Ovary (tissue), 9 donors: ENCODE data around the gene HPS3. TPM values are rescaled to one million over a fixed set of nuclear protein-coding genes. Genes with fewer than 3 reads are reported as not detected.

Source experiments
- DNase-seq, 5 donors: peaks; one replicate each; pipeline ENCODE4 v3.0.0-alpha.2; 2019 to 2020
- H3K27ac ChIP-seq, 2 donors: fragments of 200-600 bp; one replicate each; pipeline versions ENCODE4 v1.5.1 to v1.8.0; 2019 to 2022
- H3K27me3 ChIP-seq: fragments of 200-600 bp; one replicate; pipeline ENCODE4 v1.8.0; 2022
- H3K36me3 ChIP-seq: fragments of 200-600 bp; sonication (generic); one replicate; pipeline ENCODE4 v1.5.1; 2019
- H3K4me1 ChIP-seq: one replicate; pipeline ENCODE4 v1.8.1; 2013; ENCODE audit warnings: mild to moderate bottlenecking, moderate library complexity; ENCODE audit not compliant: insufficient read depth
- H3K4me3 ChIP-seq: fragments of 200-600 bp; sonication (generic); one replicate; pipeline ENCODE4 v1.5.1; 2017
- H3K9me3 ChIP-seq, 2 donors: fragments of 200-600 bp in 1 of 2; sonication (generic) in 1 of 2; one replicate each; pipeline versions ENCODE4 v1.5.1 to v1.8.1; 2013 to 2019; ENCODE audit warnings: mild to moderate bottlenecking in 1 of 2, moderate library complexity in 1 of 2
- EP300 ChIP-seq: sonication (generic); formaldehyde crosslinking; IDR thresholded peaks from one replicate; pipeline ENCODE4 v1.6.1; 2017; ENCODE audit warnings: antibody characterized with exemption
- POLR2A ChIP-seq: fragments of 450-650 bp; IDR thresholded peaks from one replicate; pipeline ENCODE4 v1.6.1; 2017; ENCODE audit warnings: antibody characterized with exemption, mild to moderate bottlenecking, moderate library complexity
- WGBS, 3 donors: extraction: QIAGEN DNeasy Blood & Tissue Kit in 1 of 3; methylation state at CpG; one replicate each; pipeline versions ENCODE4 v1.1.5 to v1.1.7; 2013 to 2017; 5-methylcytosine and 5-hydroxymethylcytosine counted together
- intact Hi-C, 4 donors: fragments of 100-400 bp; cut with DNase I; formaldehyde crosslinking; loops; one replicate each; pipeline versions ENCODE4 v1.11.0 to v1.15.1; 2022 to 2023
- polyA plus RNA-seq, 2 donors: library from polyadenylated mRNA; stranded (reverse); fragments of 200-250 nt in 1 of 2; fragments of 350-450 nt in 1 of 2; fragmentation: Illumina TruSeq in 1 of 2; extraction: RNeasy Lipid Tissue Mini Kit (QIAGEN cat#74804) in 1 of 2; gene quantifications; one replicate each; pipeline ENCODE4 v1.2.3, GENCODE V29; 2013 to 2014
- total RNA-seq, 7 donors: library from RNA; depleted of rRNA in 2 of 7; stranded (reverse); fragments of >200 nt in 2 of 7; fragmentation: NEBNext Ultra II Directional in 3 of 7; extraction: Animal tissue kit (Norgen Biotek cat#: 25700) in 3 of 7; gene quantifications; one replicate each; pipeline versions ENCODE4 v1.1.0 to v1.2.4, GENCODE V29; 2016 to 2023
- TF ChIP-seq, protein P1 (sequence below), 3 donors: fragments of 450-650 bp in 2 of 3; fragments of 200-600 bp in 1 of 3; IDR thresholded peaks; one replicate each; pipeline versions ENCODE4 v1.5.1 to v1.8.0; 2016 to 2022; ENCODE audit warnings: antibody characterized with exemption in 3 of 3, mild to moderate bottlenecking in 1 of 3
- donor health status: DM: no; HTN: no; CAD: no; lungs with moderate emphysema.
- donor health status: DM: no; HTN: no; CAD: no.
- donor health status: Bipolar disorder and iron deficiency.
- donor health status: DM: yes; HTN: yes; CAD: no.
- donor health status: DM: no; HTN: no; CAD: no.
- donor health status: DM: yes; HTN: yes; CAD: no.

Gene HPS3
- total and polyA plus RNA-seq, 9 donors: 11.4 to 25.2 (median 17.5) TPM

DNA sequence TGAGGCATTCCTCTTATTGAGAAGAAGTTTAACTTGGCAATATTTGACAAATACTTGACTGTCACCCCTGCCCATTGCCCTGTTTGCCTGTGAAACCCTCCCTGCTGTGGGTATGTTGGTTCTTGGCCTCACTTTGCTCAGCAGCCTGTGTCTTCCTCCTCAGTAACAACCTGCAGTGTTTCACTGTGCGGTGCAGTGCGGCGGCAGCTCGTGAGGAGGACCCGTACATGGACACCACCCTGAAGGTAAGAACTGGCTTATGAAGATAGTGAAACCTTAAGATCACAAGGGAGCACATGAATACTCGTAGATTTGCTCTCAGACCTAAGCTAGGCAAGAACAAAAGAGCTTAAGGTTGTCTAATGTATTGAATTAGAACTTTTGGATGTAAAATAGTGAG is 21.0 kb downstream of the HPS3 start:
- no peaks in the 10 kb centered on the region for H3K36me3 ChIP-seq
- no peak for DNase-seq
- TF ChIP-seq EP300: no peak
- TF ChIP-seq POLR2A: no peak
- TF ChIP-seq, protein P1, sequence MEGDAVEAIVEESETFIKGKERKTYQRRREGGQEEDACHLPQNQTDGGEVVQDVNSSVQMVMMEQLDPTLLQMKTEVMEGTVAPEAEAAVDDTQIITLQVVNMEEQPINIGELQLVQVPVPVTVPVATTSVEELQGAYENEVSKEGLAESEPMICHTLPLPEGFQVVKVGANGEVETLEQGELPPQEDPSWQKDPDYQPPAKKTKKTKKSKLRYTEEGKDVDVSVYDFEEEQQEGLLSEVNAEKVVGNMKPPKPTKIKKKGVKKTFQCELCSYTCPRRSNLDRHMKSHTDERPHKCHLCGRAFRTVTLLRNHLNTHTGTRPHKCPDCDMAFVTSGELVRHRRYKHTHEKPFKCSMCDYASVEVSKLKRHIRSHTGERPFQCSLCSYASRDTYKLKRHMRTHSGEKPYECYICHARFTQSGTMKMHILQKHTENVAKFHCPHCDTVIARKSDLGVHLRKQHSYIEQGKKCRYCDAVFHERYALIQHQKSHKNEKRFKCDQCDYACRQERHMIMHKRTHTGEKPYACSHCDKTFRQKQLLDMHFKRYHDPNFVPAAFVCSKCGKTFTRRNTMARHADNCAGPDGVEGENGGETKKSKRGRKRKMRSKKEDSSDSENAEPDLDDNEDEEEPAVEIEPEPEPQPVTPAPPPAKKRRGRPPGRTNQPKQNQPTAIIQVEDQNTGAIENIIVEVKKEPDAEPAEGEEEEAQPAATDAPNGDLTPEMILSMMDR (IDR thresholded peaks at IDR 0.05): no peak
- no peak overlapping the region for H3K4me3 ChIP-seq
- WGBS, 3 donors: 94 to 97% (median 96%) methylated on average over 6 of the region's 6 CpGs
- intact Hi-C loops: no loop called here
- H3K27ac ChIP-seq: no peak overlapping the region
- H3K9me3 ChIP-seq: no peaks in the 10 kb centered on the region
- no peaks in the 10 kb centered on the region for H3K27me3 ChIP-seq
- no peaks in the 10 kb centered on the region for H3K4me1 ChIP-seq

DNA sequence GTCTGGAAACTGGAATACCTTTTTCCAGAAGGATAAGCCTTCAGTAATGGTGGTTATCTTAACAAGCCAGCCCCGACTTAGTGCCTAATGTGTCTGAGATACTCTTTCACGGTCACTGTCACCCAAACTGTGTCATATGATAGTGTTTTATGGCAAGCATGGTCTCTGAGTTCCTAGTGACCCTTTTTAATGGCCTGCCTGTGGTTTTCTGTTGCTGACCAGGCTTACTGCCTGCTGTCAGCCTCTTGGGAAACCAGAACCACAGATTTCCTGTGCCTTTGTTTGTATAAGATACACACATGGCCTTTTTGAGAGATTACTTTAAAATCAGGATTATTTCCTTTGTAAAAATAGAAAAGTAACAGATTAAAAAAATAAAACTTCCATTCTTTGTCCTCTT is 22.4 kb downstream of the HPS3 start:
- TF ChIP-seq, protein P1 (IDR thresholded peaks at IDR 0.05): no peak
- TF ChIP-seq EP300 (no peak), POLR2A (no peak)

DNA sequence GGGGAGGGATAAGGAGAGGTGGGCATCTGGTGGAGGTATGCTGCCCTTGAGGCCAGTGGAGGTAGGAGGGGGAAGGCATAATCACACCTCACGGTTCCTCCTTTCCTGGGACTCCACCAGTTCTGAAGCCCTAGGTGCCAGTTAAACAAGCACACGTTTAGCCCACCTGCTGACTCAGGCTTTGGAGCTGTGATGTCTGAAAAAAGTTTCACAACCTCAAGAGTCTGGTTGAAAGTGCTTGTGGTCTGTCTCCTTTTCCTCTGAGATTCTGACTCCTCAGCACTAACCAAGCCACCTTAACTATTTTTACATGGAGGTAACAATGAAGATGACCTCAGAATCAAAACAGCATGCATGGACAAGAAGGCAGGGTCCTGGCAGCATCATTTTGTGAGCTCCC is 23.0 kb downstream of the HPS3 start:
- TF ChIP-seq POLR2A (no peak), EP300 (no peak)
- TF ChIP-seq, protein P1 (IDR thresholded peaks at IDR 0.05): no peak
- intact Hi-C loops: no loop called here
- Histone ChIP-seq H3K4me1 (no peaks in the 10 kb centered on the region), H3K27ac (no peak overlapping the region), H3K4me3 (no peak overlapping the region), H3K9me3 (no peaks in the 10 kb centered on the region), H3K27me3 (no peaks in the 10 kb centered on the region), H3K36me3 (no peaks in the 10 kb centered on the region)
- WGBS, 3 donors: 80 to 85% (median 84%) methylated on average over 2 of the region's 2 CpGs
- DNase-seq: no peak

More for the DNA sequence above, 22.4 kb downstream of the HPS3 start:
- H3K27ac ChIP-seq: no peak overlapping the region
- H3K4me3 ChIP-seq: no peak overlapping the region
- WGBS, 3 donors: 86 to 92% (median 91%) methylated on average over 2 of the region's 2 CpGs
- no peak for DNase-seq
- no peaks in the 10 kb centered on the region for H3K9me3 ChIP-seq
- intact Hi-C loops: no loop called here
- no peaks in the 10 kb centered on the region for H3K36me3 ChIP-seq
- H3K27me3 ChIP-seq: no peaks in the 10 kb centered on the region
- H3K4me1 ChIP-seq: no peaks in the 10 kb centered on the region

DNA sequence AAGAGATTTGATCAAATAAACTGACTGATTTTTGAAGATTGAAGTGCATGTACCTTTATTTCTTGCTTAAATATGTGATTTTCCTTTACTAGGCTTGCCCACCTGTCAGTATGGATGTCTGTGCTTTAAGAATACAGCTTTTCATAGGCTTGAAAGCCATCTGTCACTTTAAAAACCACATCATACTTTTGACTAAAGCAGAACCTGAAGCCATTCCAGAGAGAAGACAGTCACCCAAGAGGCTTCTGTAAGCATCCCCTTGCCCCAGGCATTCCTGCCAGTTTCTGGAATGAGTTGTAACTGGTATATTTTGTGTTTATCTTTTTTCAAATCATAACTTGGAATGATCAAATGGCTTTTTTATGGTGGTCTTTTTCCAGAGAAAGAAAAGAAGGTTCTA is 24.0 kb downstream of the HPS3 start:
- H3K36me3 ChIP-seq: no peaks in the 10 kb centered on the region
- H3K4me3 ChIP-seq: no peak overlapping the region
- intact Hi-C loops: no loop called here
- no peaks in the 10 kb centered on the region for H3K27me3 ChIP-seq
- TF ChIP-seq, protein P1 (IDR thresholded peaks at IDR 0.05): no peak
- no peak for TF ChIP-seq EP300
- TF ChIP-seq POLR2A: no peak
- no peaks in the 10 kb centered on the region for H3K9me3 ChIP-seq
- H3K4me1 ChIP-seq: no peaks in the 10 kb centered on the region
- no peak overlapping the region for H3K27ac ChIP-seq
- DNase-seq: no peak
